Breast epithelium (tissue), 4 donors: ENCODE data around the gene GGA3. TPM values are rescaled to one million over a fixed set of nuclear protein-coding genes. Genes with fewer than 3 reads are reported as not detected.

ENCODE experiments used
- DNase-seq, 2 donors: peaks; one replicate each; pipeline ENCODE4 v3.0.0-alpha.2; 2019; ENCODE audit warnings: low spot score in 2 of 2
- H3K27ac ChIP-seq, 2 donors: fragments of 200-600 bp; sonication (generic) in 1 of 2; one replicate each; pipeline ENCODE4 v1.5.1; 2016 to 2019; ENCODE audit warnings: mild to moderate bottlenecking in 1 of 2
- H3K27me3 ChIP-seq, 2 donors: fragments of 200-600 bp; sonication (generic) in 1 of 2; one replicate each; pipeline versions ENCODE4 v1.5.1 to v1.6.0; 2017 to 2019; ENCODE audit warnings: control low read depth in 1 of 2, mild to moderate bottlenecking in 1 of 2
- H3K36me3 ChIP-seq: fragments of 200-600 bp; one replicate; pipeline ENCODE4 v1.5.1; 2019
- H3K4me1 ChIP-seq, 2 donors: fragments of 200-600 bp; sonication (generic); one replicate each; pipeline ENCODE4 v1.5.1; 2016 to 2019; ENCODE audit warnings: control low read depth in 1 of 2
- H3K4me3 ChIP-seq, 3 donors: fragments of 200-600 bp; sonication (generic); 1 replicate in 2 of 3; 2 replicates in 1 of 3; pipeline ENCODE4 v1.5.1; 2016 to 2019; ENCODE audit warnings: mild to moderate bottlenecking in 3 of 3, moderate library complexity in 2 of 3
- H3K9me3 ChIP-seq, 2 donors: fragments of 200-600 bp; sonication (generic) in 1 of 2; one replicate each; pipeline ENCODE4 v1.5.1; 2016 to 2019; ENCODE audit warnings: control low read depth in 1 of 2
- POLR2A ChIP-seq: fragments of 450-650 bp; IDR thresholded peaks from one replicate; pipeline ENCODE4 v1.6.1; 2016; ENCODE audit warnings: antibody characterized with exemption, mild to moderate bottlenecking, moderate library complexity
- POLR2AphosphoS5 ChIP-seq, 3 donors: sonication (generic); formaldehyde crosslinking; IDR thresholded peaks; one replicate each; pipeline ENCODE4 v1.6.1; 2017; ENCODE audit warnings: antibody characterized with exemption in 3 of 3
- intact Hi-C: fragments of 100-400 bp; cut with DNase I; formaldehyde crosslinking; loops from one replicate; pipeline ENCODE4 v1.15.1; 2023; ENCODE audit warnings: low total_unique reads
- total RNA-seq, 3 donors: library from RNA; depleted of rRNA; stranded (reverse); fragments of >200 nt; gene quantifications; one replicate each; pipeline ENCODE4 v1.1.0, GENCODE V29; 2016
- TF ChIP-seq, protein P1 (sequence below), 3 donors: fragments of 450-650 bp; IDR thresholded peaks; one replicate each; pipeline ENCODE4 v1.5.1; 2016 to 2017; ENCODE audit warnings: antibody characterized with exemption in 3 of 3, mild to moderate bottlenecking in 3 of 3, moderate library complexity in 3 of 3

The GGA3 gene
- total RNA-seq, 3 donors from 2014 or later: 20.0 to 35.0 (median 32.8) TPM

DNA sequence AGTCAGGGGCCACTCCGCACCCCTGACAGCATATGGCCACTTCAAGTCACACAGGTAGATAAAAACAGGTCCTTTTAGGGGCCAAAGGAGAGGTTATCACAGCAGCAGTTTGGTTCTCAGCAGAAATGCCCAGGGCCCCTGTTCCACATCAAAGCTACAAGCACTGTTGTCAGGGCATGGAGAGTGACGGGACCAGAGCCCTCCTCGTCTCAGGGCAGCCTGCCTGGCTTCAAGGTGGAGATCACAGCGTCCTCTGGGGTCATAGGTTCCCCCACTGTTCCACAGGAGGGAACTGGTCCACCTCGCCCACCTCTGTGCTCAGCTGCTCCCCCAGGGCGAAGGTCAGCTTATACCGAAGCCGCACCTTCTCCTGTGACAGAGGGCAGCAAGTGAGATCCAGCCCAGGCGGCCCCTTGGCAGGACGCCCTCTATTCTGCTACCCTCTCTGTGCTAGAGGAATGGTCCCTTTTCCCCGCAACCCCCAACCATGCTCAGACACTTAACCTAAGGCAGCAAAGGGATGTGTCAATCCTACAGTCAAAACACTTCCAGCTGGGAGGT is 23.3 kb downstream of the GGA3 start:
- no peak overlapping the region for H3K27ac ChIP-seq
- H3K4me1 ChIP-seq: no peaks in the 10 kb centered on the region
- no peak for DNase-seq
- intact Hi-C loops: no loop called here
- TF ChIP-seq POLR2AphosphoS5 (IDR thresholded peaks at IDR 0.05): no peak
- TF ChIP-seq POLR2A: no peak
- TF ChIP-seq, protein P1, sequence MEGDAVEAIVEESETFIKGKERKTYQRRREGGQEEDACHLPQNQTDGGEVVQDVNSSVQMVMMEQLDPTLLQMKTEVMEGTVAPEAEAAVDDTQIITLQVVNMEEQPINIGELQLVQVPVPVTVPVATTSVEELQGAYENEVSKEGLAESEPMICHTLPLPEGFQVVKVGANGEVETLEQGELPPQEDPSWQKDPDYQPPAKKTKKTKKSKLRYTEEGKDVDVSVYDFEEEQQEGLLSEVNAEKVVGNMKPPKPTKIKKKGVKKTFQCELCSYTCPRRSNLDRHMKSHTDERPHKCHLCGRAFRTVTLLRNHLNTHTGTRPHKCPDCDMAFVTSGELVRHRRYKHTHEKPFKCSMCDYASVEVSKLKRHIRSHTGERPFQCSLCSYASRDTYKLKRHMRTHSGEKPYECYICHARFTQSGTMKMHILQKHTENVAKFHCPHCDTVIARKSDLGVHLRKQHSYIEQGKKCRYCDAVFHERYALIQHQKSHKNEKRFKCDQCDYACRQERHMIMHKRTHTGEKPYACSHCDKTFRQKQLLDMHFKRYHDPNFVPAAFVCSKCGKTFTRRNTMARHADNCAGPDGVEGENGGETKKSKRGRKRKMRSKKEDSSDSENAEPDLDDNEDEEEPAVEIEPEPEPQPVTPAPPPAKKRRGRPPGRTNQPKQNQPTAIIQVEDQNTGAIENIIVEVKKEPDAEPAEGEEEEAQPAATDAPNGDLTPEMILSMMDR (IDR thresholded peaks at IDR 0.05): no peak
- no peak overlapping the region for H3K4me3 ChIP-seq
- no peaks in the 10 kb centered on the region for H3K27me3 ChIP-seq
- peaks cover 14% of the 10 kb centered on the region for H3K36me3 ChIP-seq
- H3K9me3 ChIP-seq: no peaks in the 10 kb centered on the region

DNA sequence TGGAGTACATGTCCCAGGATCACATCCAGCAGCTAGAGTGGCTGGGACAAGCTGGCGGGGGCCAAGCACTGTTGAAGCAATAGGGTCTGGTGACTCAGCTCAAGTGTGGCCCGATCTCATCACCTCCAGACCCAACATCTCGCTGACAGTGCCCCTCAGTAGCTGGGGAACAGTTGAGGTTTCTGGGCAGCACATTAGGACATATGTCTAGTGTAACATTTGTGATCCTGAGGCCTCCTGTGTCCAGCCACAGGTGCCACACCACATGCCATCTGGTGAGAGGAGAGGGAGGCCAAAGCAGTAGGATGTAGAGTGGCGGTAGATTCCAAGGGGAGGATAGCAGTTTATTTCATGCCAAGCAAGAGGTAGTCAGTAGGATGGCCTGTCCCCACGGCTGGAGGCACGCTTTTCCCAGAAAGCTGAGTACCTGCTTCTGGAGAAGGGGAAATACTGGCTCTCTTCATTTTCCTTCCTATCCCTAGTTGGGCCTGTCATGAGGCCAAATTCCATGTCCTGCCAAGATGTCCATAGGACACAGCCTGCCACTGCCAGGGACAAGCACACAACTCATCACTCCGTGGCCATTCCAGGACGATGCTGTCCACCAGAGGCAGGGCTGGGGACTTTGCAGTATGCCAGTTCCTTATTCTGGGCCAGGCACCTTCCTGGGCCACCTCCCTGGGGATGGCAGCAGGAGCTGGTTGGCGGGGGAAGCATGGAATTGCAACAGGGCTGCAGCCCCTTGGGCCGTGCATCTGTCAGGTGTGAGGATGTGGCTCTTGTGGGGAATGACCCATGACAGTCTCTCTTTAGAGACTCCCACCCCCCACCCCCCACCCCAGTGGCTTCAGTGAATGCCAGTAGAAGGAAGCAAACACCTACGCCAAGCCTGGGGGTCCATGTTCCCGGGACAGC is 24.0 kb downstream of the GGA3 start:
- no peak for DNase-seq
- intact Hi-C loops: no loop called here
- no peak overlapping the region for H3K27ac ChIP-seq
- TF ChIP-seq, protein P1 (IDR thresholded peaks at IDR 0.05): no peak
- TF ChIP-seq POLR2AphosphoS5 (IDR thresholded peaks at IDR 0.05): no peak
- TF ChIP-seq POLR2A: no peak
- no peaks in the 10 kb centered on the region for H3K27me3 ChIP-seq
- H3K4me1 ChIP-seq: no peaks in the 10 kb centered on the region
- no peaks in the 10 kb centered on the region for H3K9me3 ChIP-seq
- no peak overlapping the region for H3K4me3 ChIP-seq
- H3K36me3 ChIP-seq: peaks cover 14% of the 10 kb centered on the region

DNA sequence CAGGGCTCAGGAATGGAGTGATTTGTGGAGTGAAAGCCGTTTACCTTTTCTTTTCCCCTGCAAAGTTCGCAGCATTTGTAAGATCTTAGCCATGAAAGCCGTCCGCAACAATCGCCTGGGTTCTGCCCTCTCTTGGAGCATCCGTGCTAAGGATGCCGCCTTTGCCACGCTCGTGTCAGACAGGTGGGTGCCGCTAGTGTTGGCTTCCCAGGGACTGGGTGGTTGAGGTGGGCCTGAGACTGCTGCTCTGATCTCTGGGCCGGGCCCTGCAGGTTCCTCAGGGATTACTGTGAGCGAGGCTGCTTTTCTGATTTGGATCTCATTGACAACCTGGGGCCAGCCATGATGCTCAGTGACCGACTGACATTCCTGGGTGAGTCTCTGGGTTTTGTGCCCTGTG is 28.6 kb downstream of the GGA3 start:
- intact Hi-C loops: no loop called here
- Histone ChIP-seq H3K27me3 (no peaks in the 10 kb centered on the region), H3K4me3 (no peak overlapping the region), H3K27ac (no peak overlapping the region), H3K4me1 (no peaks in the 10 kb centered on the region), H3K9me3 (no peaks in the 10 kb centered on the region), H3K36me3 (peaks cover 12% of the 10 kb centered on the region)
- TF ChIP-seq POLR2AphosphoS5 (IDR thresholded peaks at IDR 0.05): no peak
- TF ChIP-seq, protein P1 (IDR thresholded peaks at IDR 0.05): no peak
- TF ChIP-seq POLR2A: no peak
- no peak for DNase-seq

DNA sequence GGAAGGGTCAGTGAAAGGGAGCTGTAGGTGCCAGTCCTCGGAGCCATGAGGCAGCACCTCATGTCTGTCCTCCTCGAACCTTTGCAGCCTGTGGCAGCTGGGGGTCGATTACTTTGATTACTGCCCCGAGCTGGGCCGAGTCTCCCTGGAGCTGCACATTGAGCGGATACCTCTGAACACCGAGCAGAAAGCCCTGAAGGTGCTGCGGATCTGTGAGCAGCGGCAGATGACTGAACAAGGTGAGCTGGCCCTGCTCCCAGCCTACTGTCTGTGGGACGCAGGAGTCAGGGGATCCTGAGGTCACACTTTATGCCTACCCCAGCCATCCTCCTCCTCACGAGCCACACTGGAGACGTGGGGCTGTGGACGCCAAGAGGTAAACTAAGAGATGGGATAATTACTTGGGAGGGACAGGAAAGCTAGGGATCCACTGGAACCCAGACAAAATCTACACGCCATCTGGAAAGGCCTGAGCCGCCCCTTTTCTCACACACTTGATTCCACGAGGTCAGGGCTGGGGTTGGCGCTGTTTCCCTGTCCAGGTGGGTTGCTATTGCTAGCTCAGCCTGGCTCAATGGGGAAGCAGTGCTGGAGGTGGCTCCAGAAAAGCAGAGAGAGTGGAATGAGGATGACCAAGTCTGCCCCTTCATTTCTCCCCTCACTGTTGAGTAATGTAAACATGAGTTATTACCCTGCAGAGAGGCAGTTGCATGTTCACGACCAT is 29.5 kb downstream of the GGA3 start:
- no peaks in the 10 kb centered on the region for H3K27me3 ChIP-seq
- H3K9me3 ChIP-seq: no peaks in the 10 kb centered on the region
- peaks cover 12% of the 10 kb centered on the region for H3K36me3 ChIP-seq
- no peak for TF ChIP-seq POLR2A
- TF ChIP-seq, protein P1 (IDR thresholded peaks at IDR 0.05): no peak
- no peak for TF ChIP-seq POLR2AphosphoS5 (IDR thresholded peaks at IDR 0.05)
- no peak overlapping the region for H3K27ac ChIP-seq
- no peak for DNase-seq
- no peak overlapping the region for H3K4me3 ChIP-seq
- intact Hi-C loops: no loop called here
- H3K4me1 ChIP-seq: no peaks in the 10 kb centered on the region
